HG02798 (cell line): ENCODE data around the gene FZD2.
A peak's percentile ranks its signal among the peaks of the same experiment; 100 is the strongest.
"Not testable (repeated sequence)": the region's sequence is repeated elsewhere in the genome, so short reads cannot be mapped to it uniquely, and the experiment has no call there.

ENCODE experiments used
- ATAC-seq: cut with Tn5 transposase; IDR thresholded peaks from one replicate; pipeline ENCODE4 v1.9.1; 2021; ENCODE audit warnings: mild to moderate bottlenecking; ENCODE audit not compliant: unreplicated experiment, poor library complexity

FZD2 gene

DNA sequence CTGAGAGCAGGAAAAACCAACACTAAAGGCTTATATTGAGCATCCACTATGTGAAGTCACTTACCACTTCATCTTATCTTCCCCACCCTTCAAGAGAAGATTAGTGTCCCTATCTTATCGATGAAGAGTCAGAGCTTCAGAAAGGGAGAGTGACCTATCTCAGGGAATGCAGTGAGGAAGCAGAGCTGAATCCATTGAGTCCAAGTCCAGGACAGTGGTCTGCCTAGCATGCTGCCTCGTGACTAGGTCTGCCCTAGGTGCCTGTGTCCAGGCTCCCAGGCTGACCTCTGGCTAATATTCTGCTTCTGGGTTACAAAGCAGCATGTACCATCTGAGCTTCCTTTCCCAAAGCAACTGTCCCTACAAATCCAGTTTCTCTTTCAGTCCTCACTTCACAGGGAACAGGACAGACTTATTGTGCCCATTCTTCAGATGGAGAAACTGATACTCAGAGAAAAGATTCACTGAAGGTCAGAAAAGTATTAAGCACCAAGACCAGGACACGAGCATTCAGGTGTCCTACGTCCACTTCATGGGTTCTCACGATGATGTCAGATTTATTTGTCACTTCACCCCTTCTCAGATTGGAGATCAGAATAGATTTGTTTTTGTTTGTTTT is 13.3 kb upstream of the FZD2 start:
- ATAC-seq = no peak

DNA sequence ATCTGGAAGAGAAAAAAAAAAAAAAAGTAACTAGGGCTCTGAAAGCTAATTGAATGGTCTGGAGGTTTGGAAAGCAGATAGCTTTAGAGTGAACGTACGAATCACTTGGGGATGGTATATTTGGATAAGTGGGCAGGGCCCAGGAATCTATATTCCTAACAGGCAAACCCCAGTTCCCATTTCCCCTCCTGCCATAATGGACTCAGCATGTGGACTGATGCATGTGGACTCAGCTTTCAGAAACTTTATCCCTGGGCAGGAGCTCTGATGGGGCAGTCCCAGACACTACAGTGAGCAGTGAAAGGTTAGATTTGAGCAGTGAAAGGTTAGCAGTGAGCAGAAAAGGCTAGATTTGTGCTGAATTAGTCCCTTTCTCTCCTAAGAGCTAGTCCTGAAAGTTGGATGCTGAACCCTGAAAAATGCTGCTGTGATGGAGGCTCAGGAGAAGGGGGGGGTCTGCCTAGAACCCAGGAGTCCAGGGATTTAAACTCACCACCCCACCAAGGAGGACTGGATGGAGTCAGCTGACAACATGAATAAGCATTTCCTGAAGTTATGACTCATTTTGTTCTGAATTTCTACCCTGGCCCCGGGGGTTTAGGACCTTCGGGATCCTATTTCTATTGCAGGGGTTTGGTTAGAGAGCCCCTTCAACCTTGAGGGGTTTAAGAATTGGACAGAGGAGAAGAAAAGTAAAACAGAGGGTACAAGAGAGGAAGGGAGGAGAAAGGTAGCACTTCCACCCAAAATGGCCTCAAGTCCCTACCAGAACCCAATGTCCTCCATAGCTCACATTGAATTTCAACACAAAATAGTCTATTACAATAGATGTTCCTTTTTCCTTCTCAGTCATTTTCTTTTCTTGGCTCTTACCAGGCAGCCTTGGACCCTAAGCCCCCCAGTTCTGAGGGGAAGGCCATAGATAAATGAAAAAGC is 10.3 kb upstream of the FZD2 start:
- no peak for ATAC-seq

DNA sequence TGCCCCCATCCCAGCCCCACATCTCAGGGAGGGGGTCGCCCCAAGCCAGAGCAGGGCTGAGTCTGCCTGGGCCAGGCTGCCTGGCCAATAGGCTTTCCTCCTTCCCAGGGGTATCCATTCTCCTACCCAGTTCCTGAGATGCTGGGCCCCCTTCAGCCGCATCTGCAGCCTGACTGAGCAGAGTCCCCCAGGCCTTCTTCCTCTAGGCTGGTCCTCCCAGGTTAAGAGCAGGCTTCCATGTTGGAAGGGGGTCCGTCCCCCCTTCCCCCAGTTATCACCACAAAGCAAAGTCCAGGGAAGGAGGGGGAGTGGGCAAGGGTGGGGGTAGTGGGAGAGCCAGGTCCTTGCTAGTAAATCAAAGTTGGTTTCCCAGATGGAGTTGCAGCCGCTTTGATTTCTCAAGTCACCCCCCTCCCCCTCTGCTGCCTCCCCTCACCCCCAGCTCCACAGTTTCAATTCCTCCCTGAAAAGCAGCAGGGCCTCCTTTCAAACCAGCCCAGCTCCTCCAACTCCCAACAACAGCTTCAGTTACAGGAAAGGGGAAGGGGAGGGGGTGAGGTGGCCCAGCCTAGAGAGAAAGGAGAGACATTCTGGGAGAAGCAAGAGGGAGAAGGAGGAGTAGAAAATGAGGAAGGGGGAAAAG is 9.5 kb upstream of the FZD2 start:
- ATAC-seq = no peak

DNA sequence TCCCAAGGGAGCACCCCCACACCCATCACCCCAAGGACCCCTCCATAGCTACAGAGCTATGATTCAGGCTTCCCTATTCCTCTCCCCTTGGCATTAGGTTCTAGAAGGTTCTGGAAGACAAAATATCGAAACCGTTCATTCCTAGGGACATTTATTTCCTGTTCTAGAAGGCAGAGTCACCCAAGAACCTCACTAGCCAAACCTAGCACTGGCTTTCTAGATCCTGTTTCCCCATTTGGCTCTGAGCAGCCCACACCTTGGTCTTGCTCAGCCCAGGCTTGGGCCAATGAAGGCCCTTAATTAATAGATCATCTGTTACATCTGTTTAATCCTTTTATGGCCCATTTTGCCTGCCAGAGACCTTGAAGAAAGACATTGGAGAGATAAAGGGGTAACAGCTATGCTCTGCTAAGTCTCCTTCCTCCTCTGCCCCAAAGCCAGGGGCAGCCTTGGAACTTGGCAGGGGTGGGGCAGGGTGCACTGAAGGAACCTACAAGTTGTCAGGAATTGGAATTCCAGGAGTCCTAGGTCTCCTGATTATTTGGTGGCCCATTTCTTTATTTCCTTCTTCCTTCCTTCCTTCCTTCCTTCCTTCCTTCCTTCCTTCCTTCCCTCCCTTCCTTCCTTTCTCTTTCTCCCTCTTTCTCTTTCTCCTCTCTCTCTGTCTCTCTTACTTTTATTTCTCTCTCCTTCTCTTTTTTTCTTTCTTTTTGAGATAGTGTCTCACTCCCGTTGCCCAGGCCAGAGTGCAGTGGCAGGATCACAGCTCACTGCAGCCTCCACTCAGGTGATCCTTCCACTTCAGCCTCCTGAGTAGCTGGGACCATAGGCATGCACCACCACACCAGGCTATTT is 8.7 kb upstream of the FZD2 start:
- ATAC-seq = no peak

DNA sequence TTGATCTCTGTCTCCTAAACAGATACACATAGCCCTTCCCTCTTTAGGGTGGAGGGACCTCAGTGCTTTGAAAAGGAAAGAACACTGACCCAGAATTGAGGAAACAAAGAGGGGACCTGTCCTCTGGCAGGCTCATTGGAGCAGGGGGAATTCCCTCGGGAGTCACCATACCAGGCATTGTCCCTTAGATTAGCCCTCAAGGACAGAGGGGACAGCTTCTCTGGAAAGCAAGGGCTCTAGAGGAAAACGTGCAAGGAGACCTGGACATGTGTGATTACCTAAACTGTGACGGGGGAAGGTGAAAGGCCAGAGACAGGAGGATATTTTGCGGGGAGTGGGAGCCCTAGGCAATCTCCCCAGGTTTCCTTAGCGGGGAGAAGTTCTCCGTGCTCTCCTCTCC is 7.6 kb upstream of the FZD2 start:
- ATAC-seq = no peak

DNA sequence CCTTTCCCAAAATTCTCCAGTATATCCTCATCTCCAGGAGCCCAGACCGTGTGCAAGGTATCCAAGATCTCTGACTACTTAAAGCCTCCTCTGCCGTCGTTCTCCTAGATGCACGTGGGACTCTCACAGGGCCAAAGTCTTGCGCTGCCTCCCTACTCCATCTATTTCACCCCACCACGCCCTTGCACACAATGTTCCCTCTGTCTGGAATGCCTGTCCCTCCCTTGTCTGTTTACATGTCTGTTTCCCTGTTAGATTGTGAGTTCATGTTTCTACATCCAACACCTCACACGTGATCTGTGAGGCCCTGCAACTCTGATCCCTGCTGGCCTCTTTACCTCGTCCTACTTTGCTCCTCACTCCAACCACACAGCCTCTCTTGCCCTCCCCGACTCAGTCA is 4.9 kb upstream of the FZD2 start:
- no peak for ATAC-seq

DNA sequence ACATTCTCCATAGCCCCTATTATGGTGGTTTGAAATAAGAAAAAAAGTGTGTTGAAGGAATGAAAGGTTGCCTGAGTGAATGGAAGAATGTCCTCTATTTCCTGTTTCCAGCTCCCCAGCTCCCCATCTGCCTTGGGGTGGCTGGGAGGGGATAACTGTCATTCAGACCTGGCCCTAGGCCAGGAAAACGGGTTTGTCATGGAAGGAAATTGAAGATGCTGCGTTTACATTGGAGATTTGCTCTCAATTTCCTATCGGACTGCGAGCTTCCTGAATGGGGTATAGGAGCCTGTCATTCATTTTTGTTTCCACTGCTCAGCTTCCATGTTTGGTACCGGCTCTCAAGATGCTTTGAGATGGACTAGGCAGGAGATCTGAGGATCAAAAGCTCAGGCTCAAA is 2.2 kb upstream of the FZD2 start:
- no peak for ATAC-seq

DNA sequence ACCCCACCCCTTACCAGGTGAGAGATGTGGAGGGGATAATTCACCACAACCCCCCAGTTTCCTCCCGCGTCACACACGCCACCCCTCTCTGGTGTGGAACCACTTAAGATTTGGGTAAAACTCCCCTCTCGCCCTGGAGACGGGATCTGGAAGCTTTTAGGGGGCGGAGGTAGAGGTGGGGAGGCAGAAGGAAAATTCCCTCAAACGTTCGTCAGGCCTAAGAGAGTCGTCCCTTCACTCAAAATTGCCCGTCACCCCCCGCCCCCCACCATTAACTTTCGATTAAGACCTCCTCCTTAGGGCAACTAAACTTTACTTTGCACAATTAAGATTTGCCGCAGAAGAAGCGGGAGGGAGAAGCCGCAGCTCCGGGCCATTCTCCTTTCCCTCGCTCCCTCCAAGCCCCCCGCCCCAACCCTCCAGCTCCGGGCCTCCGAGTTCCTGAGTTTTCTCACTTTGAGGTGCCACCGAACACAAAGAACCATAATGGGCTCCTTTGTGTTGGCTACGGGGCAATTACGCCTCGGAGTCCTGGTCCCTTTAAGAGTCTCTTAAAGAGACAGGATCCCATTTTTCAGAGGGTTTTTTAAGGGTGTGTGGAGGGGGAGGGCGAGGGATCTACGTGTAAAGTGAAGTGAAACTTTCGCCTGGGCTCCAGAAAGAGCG is 985 bp upstream of the FZD2 start:
- ATAC-seq = no peak

DNA sequence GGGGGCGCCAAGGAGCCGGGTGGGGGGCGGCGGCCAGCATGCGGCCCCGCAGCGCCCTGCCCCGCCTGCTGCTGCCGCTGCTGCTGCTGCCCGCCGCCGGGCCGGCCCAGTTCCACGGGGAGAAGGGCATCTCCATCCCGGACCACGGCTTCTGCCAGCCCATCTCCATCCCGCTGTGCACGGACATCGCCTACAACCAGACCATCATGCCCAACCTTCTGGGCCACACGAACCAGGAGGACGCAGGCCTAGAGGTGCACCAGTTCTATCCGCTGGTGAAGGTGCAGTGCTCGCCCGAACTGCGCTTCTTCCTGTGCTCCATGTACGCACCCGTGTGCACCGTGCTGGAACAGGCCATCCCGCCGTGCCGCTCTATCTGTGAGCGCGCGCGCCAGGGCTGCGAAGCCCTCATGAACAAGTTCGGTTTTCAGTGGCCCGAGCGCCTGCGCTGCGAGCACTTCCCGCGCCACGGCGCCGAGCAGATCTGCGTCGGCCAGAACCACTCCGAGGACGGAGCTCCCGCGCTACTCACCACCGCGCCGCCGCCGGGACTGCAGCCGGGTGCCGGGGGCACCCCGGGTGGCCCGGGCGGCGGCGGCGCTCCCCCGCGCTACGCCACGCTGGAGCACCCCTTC is 484 bp downstream of the FZD2 start:
- ATAC-seq = peak; percentile 25

DNA sequence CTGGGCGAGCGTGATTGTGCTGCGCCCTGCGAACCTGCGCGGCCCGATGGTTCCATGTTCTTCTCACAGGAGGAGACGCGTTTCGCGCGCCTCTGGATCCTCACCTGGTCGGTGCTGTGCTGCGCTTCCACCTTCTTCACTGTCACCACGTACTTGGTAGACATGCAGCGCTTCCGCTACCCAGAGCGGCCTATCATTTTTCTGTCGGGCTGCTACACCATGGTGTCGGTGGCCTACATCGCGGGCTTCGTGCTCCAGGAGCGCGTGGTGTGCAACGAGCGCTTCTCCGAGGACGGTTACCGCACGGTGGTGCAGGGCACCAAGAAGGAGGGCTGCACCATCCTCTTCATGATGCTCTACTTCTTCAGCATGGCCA is 1.0 kb downstream of the FZD2 start:
- no peak for ATAC-seq

DNA sequence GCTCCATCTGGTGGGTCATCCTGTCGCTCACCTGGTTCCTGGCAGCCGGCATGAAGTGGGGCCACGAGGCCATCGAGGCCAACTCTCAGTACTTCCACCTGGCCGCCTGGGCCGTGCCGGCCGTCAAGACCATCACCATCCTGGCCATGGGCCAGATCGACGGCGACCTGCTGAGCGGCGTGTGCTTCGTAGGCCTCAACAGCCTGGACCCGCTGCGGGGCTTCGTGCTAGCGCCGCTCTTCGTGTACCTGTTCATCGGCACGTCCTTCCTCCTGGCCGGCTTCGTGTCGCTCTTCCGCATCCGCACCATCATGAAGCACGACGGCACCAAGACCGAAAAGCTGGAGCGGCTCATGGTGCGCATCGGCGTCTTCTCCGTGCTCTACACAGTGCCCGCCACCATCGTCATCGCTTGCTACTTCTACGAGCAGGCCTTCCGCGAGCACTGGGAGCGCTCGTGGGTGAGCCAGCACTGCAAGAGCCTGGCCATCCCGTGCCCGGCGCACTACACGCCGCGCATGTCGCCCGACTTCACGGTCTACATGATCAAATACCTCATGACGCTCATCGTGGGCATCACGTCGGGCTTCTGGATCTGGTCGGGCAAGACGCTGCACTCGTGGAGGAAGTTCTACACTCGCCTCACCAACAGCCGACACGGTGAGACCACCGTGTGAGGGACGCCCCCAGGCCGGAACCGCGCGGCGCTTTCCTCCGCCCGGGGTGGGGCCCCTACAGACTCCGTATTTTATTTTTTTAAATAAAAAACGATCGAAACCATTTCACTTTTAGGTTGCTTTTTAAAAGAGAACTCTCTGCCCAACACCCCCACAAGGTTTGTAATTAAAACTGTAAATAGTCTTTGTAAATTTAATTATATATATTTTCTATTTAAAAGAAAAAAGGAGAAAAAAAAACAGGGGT is 1.7 kb downstream of the FZD2 start:
- no peak for ATAC-seq

DNA sequence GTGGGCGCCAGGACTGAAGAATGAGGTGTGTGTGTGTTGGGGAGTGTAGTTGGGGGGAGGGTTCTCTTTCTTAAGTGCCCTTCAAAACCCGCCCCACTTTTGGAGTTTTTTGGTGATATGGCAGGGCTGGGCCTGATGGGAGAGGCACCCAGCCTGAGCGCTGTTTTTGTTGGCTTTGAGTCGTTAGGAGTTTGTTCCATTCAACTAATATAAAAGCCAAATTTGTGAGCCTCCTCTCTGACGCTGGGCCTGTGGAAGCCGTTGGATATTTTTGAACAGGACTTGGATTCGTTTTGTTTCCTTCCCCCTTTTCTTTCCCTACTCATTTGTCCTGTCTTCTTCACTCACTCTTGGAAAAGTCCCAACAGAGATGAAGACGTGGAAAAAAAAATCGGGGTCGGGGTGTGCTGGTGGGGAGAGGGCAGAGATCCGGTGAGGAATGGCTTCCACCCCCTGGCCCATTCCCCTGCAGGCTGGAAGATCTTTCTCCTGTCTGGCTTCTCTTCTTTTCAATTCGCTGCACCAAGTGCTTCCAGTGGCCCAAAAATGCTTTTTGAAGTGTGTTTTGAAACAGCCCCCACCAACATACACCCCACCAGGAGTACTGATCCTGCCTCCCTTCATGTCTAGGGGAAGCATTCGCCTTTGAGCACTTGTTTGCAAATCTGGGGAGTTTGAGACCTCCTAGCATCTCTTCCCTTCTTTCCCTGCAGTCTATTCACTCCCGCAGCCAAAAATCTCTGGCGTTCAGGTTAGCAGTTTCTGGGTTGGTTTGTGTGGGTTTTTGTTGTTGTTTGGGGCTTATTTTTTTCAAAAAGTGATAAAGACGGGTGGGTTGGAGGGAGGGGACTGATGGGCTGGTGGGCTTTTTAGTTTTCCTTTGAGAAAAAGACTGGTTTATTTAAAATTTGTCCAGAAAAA is 2.6 kb downstream of the FZD2 start:
- ATAC-seq = no peak

DNA sequence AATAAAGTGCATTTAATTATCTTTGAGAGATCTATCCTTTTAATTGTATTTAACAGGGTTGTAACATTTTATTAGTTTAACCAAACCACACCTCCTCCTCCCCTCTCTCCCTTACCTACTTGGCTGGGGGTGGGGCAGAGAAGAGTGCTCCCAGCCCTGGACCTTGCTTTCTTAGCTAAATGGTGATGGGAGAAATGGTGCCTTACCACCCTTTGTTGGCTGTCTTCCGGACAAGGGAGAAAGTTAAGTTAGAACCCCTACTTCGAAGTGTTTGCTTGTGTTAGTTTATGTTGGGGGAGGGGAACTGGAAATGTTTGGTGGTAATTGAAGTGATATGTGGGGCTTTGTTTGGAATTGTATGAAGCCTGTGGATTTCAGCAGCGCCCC is 3.9 kb downstream of the FZD2 start:
- ATAC-seq = no peak

DNA sequence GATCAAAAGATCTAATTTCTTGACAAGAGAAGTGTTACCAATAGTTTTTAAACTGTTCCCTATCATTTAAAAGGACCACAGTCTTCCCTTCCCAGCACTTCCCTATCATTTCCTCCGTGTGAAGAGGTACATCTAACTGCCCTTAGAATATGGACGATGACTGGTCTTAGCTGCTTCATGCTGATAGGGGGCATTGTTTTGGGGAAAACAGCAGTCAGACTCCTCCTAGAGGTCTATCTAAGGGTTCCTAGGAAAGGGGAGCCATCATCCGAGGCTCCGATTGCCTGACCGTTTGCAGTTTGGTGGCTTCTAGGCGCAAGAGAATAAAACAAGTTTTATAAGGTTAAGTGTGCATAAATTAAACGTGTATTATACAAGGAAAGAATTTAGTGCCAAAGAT is 7.1 kb downstream of the FZD2 start:
- no peak for ATAC-seq

DNA sequence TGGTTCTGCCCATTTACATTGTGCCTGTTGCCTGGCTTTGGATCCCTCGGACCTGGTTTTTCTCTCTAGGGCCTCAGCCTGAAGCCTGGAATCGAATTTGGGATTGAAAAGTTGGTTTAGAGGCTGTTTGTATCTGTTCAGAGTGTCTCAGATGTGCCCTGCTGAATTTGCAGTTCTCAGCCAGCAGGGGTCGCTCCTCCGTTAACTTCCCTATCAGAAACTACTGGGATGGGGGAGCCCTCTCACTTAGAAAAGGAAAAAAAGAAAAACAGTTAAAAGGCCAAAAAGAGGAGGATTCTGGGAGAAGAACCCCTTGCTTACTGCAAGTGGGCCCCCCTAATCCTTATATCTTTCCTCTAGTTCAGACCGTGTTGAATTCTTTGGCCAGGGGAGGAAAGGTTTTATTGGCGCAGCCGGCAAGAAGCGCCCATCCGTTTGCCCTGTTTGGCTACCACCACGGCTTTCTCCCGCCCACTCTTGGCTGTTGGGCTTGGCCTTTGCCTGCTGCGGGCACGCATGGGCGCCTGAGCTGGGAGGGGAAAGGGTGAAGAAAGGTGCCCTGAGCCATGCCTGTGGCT is 8.7 kb downstream of the FZD2 start:
- no peak for ATAC-seq

DNA sequence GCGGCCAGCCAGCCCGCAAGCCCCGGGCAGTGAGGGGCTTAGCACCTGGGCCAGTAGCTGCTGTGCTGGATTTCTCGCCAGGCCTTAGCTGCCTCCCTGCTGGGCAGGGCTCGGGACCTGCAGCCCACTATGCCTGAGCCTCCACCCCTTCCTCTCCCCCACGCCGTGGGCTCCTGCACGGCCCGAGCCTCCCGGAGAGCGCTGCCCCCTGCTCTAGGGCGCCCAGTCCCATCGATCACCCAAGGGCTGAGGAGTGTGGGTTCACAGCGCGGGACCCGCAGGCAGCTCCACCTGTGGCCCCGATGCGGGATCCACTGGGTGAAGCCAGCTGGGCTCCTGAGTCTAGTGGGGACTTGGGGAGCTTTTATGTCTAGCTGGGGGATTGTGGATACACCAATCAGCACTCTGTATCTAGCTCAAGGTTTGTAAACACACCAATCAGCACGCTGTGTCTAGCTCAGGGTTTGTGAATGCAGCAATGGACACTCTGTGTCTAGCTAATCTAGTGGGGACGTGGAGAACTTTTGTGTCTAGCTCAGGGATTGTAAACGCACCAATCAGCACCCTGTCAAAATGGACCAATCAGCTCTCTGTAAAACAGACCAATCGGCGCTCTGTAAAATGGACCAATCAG is 11.1 kb downstream of the FZD2 start:
- not testable (repeated sequence) for ATAC-seq
